ENCODE measurements around the gene FMO5.

The FMO5 gene

DNA sequence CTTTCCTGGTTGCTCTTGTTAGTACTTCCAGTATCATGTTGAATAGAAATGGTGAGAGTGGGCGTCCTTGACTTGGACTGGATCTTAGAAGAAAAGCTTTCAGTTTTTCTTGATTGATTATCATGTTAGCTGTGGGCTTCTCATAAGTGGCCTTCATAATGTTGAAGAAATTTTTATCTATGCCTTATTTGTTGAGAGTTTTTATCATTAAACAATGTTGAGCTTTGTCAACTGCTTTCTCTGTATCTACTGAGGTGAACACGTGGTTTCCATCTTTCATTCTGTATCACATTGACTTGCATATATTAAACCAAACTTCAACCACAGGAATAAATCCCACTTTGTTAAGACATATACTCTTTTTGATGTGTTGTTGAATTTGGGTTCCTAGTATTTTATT lies 82.3 kb downstream of the FMO5 start:
- no peak for DNase-seq (ENCODE audit: low read depth in 2 of 2)
